Midbrain (tissue), 1 donor: ENCODE measurements around the gene DDI2.
"Not testable (repeated sequence)": the region's sequence is repeated elsewhere in the genome, so short reads cannot be mapped to it uniquely, and the experiment has no call there.

Experiments used
- DNase-seq: peaks from one replicate; lab custom pipeline; 2025; lab: John Stamatoyannopoulos, UW

DDI2 gene

GRCh38 chr1:15636436-15636835 is 19.2 kb downstream of the DDI2 start:
- no peak for DNase-seq

GRCh38 chr1:15637826-15638225 is 20.6 kb downstream of the DDI2 start:
- no peak for DNase-seq

GRCh38 chr1:15639262-15639661 is 22.0 kb downstream of the DDI2 start:
- DNase-seq, result no peak

- no peak for DNase-seq
Measured at GRCh38 chr1:15639931-15640330, 22.7 kb downstream of the DDI2 start.

- no peak for DNase-seq
Measured at GRCh38 chr1:15640667-15641066, 23.4 kb downstream of the DDI2 start.

GRCh38 chr1:15649937-15650336 is 32.7 kb downstream of the DDI2 start:
- no peak for DNase-seq

- no peak for DNase-seq
Measured at GRCh38 chr1:15650433-15650832, 33.2 kb downstream of the DDI2 start.

- not testable (repeated sequence) for DNase-seq
Measured at GRCh38 chr1:15652130-15652529, 34.9 kb downstream of the DDI2 start.

GRCh38 chr1:15654091-15654690 is 36.9 kb downstream of the DDI2 start:
- DNase-seq, result no peak

- DNase-seq, result no peak
Measured at GRCh38 chr1:15656464-15656863, 39.2 kb downstream of the DDI2 start.

GRCh38 chr1:15657021-15657420 is 39.8 kb downstream of the DDI2 start:
- no peak for DNase-seq

GRCh38 chr1:15660151-15660550 is 42.9 kb downstream of the DDI2 start:
- no peak for DNase-seq

- no peak for DNase-seq
Measured at GRCh38 chr1:15662477-15662876, 45.2 kb downstream of the DDI2 start.

GRCh38 chr1:15663925-15664324 is 46.7 kb downstream of the DDI2 start:
- no peak for DNase-seq

- DNase-seq, result no peak
Measured at GRCh38 chr1:15667362-15667761, 50.1 kb downstream of the DDI2 start.

- DNase-seq, result no peak
Measured at GRCh38 chr1:15668089-15668754, 51.0 kb downstream of the DDI2 start.

- DNase-seq, result no peak
Measured at GRCh38 chr1:15669074-15669473, 51.8 kb downstream of the DDI2 start.

GRCh38 chr1:15669864-15670263 is 52.6 kb downstream of the DDI2 start:
- DNase-seq, result no peak

GRCh38 chr1:15671430-15671829 is 54.2 kb downstream of the DDI2 start:
- DNase-seq, result no peak

- no peak for DNase-seq
Measured at GRCh38 chr1:15674386-15675159, 57.3 kb downstream of the DDI2 start.

- no peak for DNase-seq
Measured at GRCh38 chr1:15676010-15676409, 58.8 kb downstream of the DDI2 start.

GRCh38 chr1:15676688-15677661 is 59.7 kb downstream of the DDI2 start:
- no peak for DNase-seq
